A673 (cell line): ENCODE data around the gene CST5. TPM values are rescaled to one million over a fixed set of nuclear protein-coding genes. Genes with fewer than 3 reads are reported as not detected.

Experiments used
- BruUV-seq: library from RNA; stranded (reverse); fragments of 400-500 nt; replicated peaks from 2 replicates; lab custom pipeline; 2021; lab: Mats Ljungman, UMichigan
- CTCF ChIA-PET: fragments of 300-600 bp; sonication (Branson Sonifier 250); formaldehyde crosslinking; loops from one replicate; lab custom pipeline; 2022; ENCODE audit warnings: antibody characterized with exemption; lab: Charles Lee
- POLR2A ChIA-PET: fragments of 300-600 bp; sonication (Branson Sonifier 250); formaldehyde crosslinking; loops from one replicate; lab custom pipeline; 2022; ENCODE audit warnings: antibody characterized with exemption; ENCODE audit not compliant: low non-redundant PET; lab: Charles Lee
- DNase-seq: peaks from one replicate; pipeline ENCODE4 v3.0.0-alpha.2; 2015; ENCODE audit warnings: low spot score
- H3K27ac ChIP-seq: fragments of 200-600 bp; sonication (generic); 2 replicates; pipeline ENCODE4 v1.5.1; 2016; ENCODE audit warnings: mixed run types, low read depth, mild to moderate bottlenecking, mixed read lengths, antibody characterized with exemption, low read length; ENCODE audit not compliant: poor library complexity, severe bottlenecking
- H3K27me3 ChIP-seq: fragments of 200-600 bp; sonication (generic); replicated peaks from 2 replicates; pipeline ENCODE4 v1.6.1; 2017; ENCODE audit warnings: mixed run types, low read depth, mild to moderate bottlenecking, mixed read lengths, antibody characterized with exemption, low read length; ENCODE audit not compliant: insufficient read depth, poor library complexity
- H3K36me3 ChIP-seq: fragments of 200-600 bp; sonication (generic); 2 replicates; pipeline ENCODE4 v1.6.1; 2016; ENCODE audit warnings: mixed run types, mild to moderate bottlenecking, mixed read lengths, antibody characterized with exemption, low read length; ENCODE audit not compliant: insufficient read depth, poor library complexity, severe bottlenecking
- H3K4me1 ChIP-seq: fragments of 200-600 bp; sonication (generic); 2 replicates; pipeline ENCODE4 v1.6.1; 2017; ENCODE audit warnings: mixed run types, mild to moderate bottlenecking, mixed read lengths, antibody characterized with exemption, low read length; ENCODE audit not compliant: insufficient read depth, poor library complexity, severe bottlenecking
- H3K4me3 ChIP-seq: fragments of 200-600 bp; sonication (generic); 2 replicates; pipeline ENCODE4 v1.5.1; 2016; ENCODE audit warnings: low read depth, mixed run types, mild to moderate bottlenecking, mixed read lengths, low read length; ENCODE audit not compliant: poor library complexity, severe bottlenecking
- H3K9me3 ChIP-seq: fragments of 200-600 bp; sonication (generic); 2 replicates; pipeline ENCODE4 v1.6.1; 2016; ENCODE audit warnings: mixed run types, low read depth, mild to moderate bottlenecking, mixed read lengths, antibody characterized with exemption, low read length; ENCODE audit not compliant: poor library complexity, severe bottlenecking
- CTCF ChIP-seq: fragments of 300-800, 200-600 bp; sonication (generic); conservative IDR thresholded peaks from 2 replicates; pipeline ENCODE4 v1.5.1; 2017; ENCODE audit warnings: low read depth, mild to moderate bottlenecking, antibody characterized with exemption, low read length, moderate library complexity, mixed read lengths
- EZH2 ChIP-seq: fragments of 200-600 bp; sonication (generic); IDR thresholded peaks from 2 replicates; pipeline ENCODE4 v1.6.1; 2017; ENCODE audit warnings: borderline replicate concordance, low read depth, mild to moderate bottlenecking, mixed read lengths, antibody characterized with exemption, low read length; ENCODE audit not compliant: poor library complexity, severe bottlenecking
- intact Hi-C: fragments of 100-400 bp; cut with micrococcal nuclease; formaldehyde crosslinking; loops from one replicate; pipeline ENCODE4 v1.10.0; 2022; ENCODE audit not compliant: unreplicated experiment
- total RNA-seq: library from RNA; stranded (reverse); gene quantifications from 2 replicates; pipeline ENCODE4 v1.2.3, GENCODE V29; 2021

The CST5 gene
- total RNA-seq, 1 experiment from 2014 or later: not detected

- no peak for TF ChIP-seq EZH2
- TF ChIP-seq CTCF: no peak
- no peak overlapping the region for H3K4me3 ChIP-seq
- POLR2A ChIA-PET: no interaction called here
- H3K27ac ChIP-seq: no peak overlapping the region
- intact Hi-C loops: no loop called here
- H3K9me3 ChIP-seq: no peaks in the 10 kb centered on the region
- no peak for DNase-seq
- CTCF ChIA-PET: no interaction called here
- no peaks in the 10 kb centered on the region for H3K36me3 ChIP-seq
- BruUV-seq: no TSS peak
- H3K27me3 ChIP-seq: peaks cover 9% of the 10 kb centered on the region
- no peaks in the 10 kb centered on the region for H3K4me1 ChIP-seq
Observed at GRCh38 chr20:23884136-23884770, 4.7 kb upstream of the CST5 start.

- CTCF ChIA-PET: no interaction called here
- H3K27ac ChIP-seq: no peak overlapping the region
- no TSS peak for BruUV-seq
- H3K27me3 ChIP-seq: peaks cover 9% of the 10 kb centered on the region
- H3K4me3 ChIP-seq: no peak overlapping the region
- H3K36me3 ChIP-seq: no peaks in the 10 kb centered on the region
- H3K9me3 ChIP-seq: no peaks in the 10 kb centered on the region
- DNase-seq: no peak
- H3K4me1 ChIP-seq: no peaks in the 10 kb centered on the region
- intact Hi-C loops: no loop called here
- POLR2A ChIA-PET: no interaction called here
- TF ChIP-seq EZH2 (no peak), CTCF (no peak)
Observed at GRCh38 chr20:23881371-23881770, 1.8 kb upstream of the CST5 start.

- H3K4me3 ChIP-seq: no peak overlapping the region
- ChIA-PET POLR2A (no interaction called here), CTCF (no interaction called here)
- BruUV-seq: no TSS peak
- H3K36me3 ChIP-seq: no peaks in the 10 kb centered on the region
- no peaks in the 10 kb centered on the region for H3K9me3 ChIP-seq
- TF ChIP-seq EZH2 (no peak), CTCF (no peak)
- no peaks in the 10 kb centered on the region for H3K4me1 ChIP-seq
- DNase-seq: no peak
- H3K27ac ChIP-seq: no peak overlapping the region
- intact Hi-C loops: no loop called here
- H3K27me3 ChIP-seq: peaks cover 9% of the 10 kb centered on the region
Observed at GRCh38 chr20:23880417-23880816, 869 bp upstream of the CST5 start.
